Stimulated activated naive CD8-positive, alpha-beta T cell treated with anti-CD3 and anti-CD28 coated beads, Interleukin-15, Interleukin-2, amounts not matched to agents 100 ng/mL and 50 ng/mL, for 24 hours (primary cell): ENCODE results near the gene TMUB1.

Experiments used
- H3K27ac Mint-ChIP-seq: one replicate; pipeline ENCODE4 v1.8.0; 2021; ENCODE audit warnings: mild to moderate bottlenecking, mixed read lengths
- H3K27me3 Mint-ChIP-seq: one replicate; pipeline ENCODE4 v1.8.0; 2021; ENCODE audit warnings: mixed read lengths
- H3K36me3 Mint-ChIP-seq: one replicate; pipeline ENCODE4 v1.8.0; 2021; ENCODE audit warnings: low read depth, mixed read lengths
- H3K4me1 Mint-ChIP-seq: one replicate; pipeline ENCODE4 v1.8.0; 2021; ENCODE audit warnings: low read depth, mixed read lengths
- H3K4me3 Mint-ChIP-seq: one replicate; pipeline ENCODE4 v1.8.0; 2021; ENCODE audit warnings: mild to moderate bottlenecking, mixed read lengths
- H3K9me3 Mint-ChIP-seq: one replicate; pipeline ENCODE4 v1.8.0; 2021; ENCODE audit warnings: mixed read lengths

The TMUB1 gene

DNA sequence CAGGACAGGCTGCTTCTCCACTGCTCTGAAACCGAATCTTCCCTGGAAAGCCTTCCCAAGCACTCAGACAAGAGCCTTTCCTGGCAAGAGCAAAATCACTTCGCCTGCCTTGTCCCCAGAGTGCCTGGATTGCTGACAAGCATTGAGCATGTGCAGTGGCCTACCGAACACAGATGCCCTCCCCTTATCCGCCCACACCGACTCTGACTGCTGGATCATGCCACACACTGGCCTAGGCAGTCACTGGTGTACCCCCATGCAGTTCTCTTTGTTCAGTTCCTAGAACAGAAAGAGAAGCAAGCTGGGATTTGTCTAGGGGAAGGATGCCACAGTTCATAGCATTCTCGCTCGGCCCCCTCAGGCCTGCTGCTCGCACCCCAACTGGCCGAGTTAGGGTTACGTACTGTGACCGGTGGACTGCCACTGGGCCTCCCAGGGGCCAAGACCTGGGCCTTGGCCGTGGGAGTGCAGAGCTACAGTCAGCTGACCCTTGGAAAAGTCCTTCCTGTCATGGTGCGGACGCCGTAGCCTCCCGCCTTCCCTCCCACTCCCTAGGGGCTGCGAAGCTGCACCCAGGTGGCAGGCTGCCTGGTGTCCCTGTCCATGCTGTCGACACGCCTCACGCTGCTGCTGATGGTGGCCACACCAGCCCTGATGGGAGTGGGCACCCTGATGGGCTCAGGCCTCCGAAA, 48.1 kb downstream of the TMUB1 start:
- no peaks in the 10 kb centered on the region for H3K9me3 Mint-ChIP-seq
- no peak overlapping the region for H3K27ac Mint-ChIP-seq
- H3K4me1 Mint-ChIP-seq = peaks cover 24% of the 10 kb centered on the region
- no peak overlapping the region for H3K4me3 Mint-ChIP-seq
- no peaks in the 10 kb centered on the region for H3K27me3 Mint-ChIP-seq
- peaks cover 5% of the 10 kb centered on the region for H3K36me3 Mint-ChIP-seq

DNA sequence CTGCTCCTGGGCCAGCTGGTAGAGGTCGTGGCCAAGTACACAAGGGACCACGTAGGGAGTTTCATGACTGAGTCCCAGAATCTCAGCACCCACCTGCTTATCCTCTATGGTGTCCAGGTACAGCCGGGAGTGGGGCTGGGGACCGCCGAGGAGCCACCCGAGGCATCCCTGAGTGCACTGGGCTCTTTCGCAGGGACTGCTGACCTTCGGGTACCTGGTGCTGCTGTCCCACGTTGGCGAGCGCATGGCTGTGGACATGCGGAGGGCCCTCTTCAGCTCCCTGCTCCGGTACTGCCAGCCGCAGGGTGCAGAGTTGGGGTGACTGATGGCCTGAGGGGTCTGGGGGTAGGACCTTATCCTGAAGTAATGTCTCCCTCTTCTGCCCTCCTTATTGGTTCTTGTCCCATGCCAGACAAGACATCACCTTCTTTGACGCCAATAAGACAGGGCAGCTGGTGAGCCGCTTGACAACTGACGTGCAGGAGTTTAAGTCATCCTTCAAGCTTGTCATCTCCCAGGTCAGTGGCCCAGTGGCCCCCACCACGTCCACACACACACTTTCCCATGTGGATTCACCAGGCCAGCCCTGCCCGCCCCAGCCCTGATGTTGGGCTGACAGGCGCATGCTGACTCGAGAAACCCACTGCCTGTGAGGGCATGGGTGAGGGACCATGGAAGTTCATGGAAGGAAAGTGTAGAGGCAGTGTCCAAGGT, 48.8 kb downstream of the TMUB1 start:
- peaks cover 9% of the 10 kb centered on the region for H3K36me3 Mint-ChIP-seq
- H3K9me3 Mint-ChIP-seq = no peaks in the 10 kb centered on the region
- no peak overlapping the region for H3K27ac Mint-ChIP-seq
- peaks cover 23% of the 10 kb centered on the region for H3K4me1 Mint-ChIP-seq
- no peak overlapping the region for H3K4me3 Mint-ChIP-seq
- no peaks in the 10 kb centered on the region for H3K27me3 Mint-ChIP-seq

DNA sequence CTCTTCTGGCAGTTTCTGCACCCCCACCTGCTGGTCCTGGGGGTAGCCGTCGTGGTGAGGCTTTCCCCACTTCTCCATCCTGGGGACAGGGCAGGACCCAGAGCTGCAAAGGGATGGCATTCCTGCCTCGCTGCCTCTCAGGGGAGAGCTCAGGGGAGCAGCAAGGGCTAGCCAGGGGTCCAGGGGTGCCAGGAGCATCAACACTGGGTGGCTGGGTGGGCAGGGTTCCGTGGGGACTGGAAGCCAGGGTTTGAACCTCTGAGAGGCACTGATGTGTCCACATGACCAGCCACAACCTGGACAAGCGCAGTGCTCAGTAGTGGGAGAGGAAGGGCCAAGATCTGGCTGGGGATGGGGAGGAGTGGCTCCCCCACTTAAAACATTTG, 49.4 kb downstream of the TMUB1 start:
- Mint-ChIP-seq H3K36me3 (peaks cover 13% of the 10 kb centered on the region), H3K9me3 (no peaks in the 10 kb centered on the region), H3K27me3 (no peaks in the 10 kb centered on the region), H3K27ac (no peak overlapping the region), H3K4me1 (peaks cover 23% of the 10 kb centered on the region), H3K4me3 (no peak overlapping the region)

DNA sequence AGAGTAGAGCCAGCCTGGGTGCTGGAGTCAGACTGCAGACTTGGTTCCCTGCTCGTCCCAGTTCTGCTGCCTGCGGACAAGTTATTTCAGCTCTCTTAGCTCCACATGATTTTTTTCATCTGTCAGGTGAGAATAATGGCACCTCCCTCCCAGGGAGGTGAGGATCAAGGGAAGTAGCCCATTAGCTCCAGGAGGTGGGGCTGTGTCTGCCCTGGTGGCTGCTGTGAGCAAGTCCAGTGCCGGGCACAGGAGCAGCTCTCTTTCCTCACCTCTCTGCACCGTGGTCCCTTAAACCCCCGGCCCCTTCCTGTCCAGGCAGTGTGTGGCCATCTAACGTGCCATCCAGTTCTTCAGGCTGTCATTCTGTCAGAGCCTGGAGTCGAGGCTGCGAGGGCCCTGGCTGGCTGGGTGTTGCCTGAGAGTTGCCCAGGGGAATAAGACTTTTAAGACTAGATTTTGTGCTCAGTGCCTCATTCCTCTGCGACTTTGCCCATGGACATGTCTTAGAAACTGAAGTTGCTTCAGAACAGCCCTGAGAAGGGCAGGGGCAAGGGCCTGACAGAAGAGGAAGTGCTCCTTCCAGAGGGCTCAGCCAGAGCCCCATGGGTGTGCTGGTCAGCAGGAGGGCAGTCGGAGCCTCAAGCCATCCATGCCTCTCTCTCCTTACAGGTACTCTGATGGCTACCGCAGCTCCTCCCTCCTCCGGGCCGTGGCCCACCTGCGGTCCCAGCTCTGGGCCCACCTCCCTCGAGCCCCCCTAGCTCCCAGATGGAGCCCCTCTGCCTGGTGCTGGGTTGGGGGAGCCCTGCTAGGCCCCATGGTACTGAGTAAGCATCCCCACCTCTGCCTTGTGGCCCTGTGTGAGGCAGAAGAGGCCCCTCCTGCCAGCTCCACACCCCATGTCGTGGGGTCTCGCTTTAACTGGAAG, 50.1 kb downstream of the TMUB1 start:
- Mint-ChIP-seq H3K27me3 (no peaks in the 10 kb centered on the region), H3K27ac (no peak overlapping the region), H3K4me3 (no peak overlapping the region), H3K9me3 (no peaks in the 10 kb centered on the region), H3K36me3 (peaks cover 16% of the 10 kb centered on the region), H3K4me1 (peaks cover 22% of the 10 kb centered on the region)
